Measurements from ENCODE around the gene PRSS57. TPM values are rescaled to one million over a fixed set of nuclear protein-coding genes. Genes with fewer than 3 reads are reported as not detected.

Gene PRSS57
- total RNA-seq, 4 donors from 2014 or later: not detected

DNA sequence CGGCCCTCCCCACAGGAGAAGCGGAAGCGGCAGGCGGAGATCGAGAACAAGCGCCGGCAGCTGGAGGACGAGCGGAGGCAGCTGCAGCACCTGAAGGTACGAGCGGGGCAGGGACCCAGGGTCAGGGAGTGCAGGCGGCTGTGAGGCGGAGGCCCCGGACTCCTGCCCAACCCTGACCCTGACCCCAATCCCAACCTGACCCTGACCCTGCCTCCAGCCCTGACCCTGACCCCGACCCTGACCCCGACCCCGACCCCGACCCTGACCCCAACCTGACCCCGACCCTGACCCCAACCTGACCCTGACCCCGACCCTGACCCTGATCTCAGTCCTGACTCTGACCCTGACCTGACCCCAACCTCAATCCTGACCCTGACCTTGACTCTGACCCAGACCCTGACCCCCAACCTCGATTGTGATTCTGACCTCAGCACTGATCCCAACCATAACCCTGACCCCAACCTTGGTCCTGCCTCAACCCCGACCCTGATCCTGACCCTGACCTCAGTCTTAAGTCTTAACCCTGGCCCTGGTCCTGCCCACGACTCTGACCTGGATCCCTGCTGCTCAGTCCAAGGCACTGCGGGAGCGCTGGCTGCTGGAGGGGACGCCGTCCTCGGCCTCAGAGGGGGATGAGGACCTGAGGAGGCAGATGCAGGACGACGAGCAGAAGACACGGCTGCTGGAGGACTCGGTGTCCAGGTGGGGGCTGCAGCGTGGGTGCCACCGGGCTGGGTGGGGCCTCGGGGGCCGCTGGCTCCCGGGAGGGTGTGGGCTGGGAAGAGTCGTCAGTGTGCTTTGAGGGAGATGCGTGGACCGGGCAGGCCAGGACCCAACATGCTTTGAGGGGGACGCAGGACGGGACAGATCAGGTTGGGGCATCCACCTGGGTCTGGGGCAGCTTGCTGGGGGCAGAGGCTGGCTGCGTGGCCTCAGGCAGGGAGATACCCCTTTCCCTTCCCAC lies 32.0 kb upstream of the PRSS57 start:
- 74 to 80% methylated on average over 32 to 41 of the region's 43 CpGs for WGBS, 2 donors

DNA sequence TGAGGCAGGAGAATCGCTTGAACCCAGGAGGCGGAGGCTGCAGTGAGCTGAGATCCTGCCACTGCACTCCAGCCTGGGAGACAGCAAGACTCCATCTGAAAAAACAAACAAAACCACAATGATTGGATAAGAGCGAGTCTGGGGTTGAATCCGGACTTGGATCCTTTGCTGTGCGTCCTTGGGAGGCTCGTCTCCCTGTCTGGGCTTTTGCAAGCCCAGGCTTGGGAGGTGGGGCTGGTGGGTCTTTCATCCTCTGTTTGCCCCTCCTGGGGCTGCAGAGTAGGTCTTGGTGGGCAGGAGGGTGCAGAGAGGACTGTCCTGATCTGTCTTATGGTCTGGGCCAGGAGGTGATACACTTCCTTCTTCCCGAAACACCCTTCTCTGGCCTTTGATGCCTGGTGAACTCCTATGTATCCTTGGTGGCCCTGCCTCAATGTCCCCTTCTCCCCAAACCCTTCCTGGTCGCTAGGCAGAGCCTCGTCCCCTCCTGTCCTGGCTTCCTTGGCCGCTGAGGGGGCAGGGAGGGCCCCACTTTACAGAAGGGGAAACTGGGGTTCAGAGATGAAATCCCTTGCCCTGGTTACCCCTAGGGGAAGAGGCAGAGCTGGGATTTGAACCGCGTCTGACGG lies 30.3 kb upstream of the PRSS57 start:
- Histone ChIP-seq H3K27ac (no peak overlapping the region), H3K9me3 (no peaks in the 10 kb centered on the region), H3K4me1 (peaks cover 0 to 36% (median 6%) of the 10 kb centered on the region in 4 donors), H3K36me3 (peaks cover 0 to 41% (median 0%) of the 10 kb centered on the region in 3 donors), H3K27me3 (no peaks in the 10 kb centered on the region), H3K4me3 (no peak overlapping the region)
- WGBS, 2 donors: 83 to 87% methylated on average over 10 to 13 of the region's 13 CpGs
- TF ChIP-seq, protein P1, sequence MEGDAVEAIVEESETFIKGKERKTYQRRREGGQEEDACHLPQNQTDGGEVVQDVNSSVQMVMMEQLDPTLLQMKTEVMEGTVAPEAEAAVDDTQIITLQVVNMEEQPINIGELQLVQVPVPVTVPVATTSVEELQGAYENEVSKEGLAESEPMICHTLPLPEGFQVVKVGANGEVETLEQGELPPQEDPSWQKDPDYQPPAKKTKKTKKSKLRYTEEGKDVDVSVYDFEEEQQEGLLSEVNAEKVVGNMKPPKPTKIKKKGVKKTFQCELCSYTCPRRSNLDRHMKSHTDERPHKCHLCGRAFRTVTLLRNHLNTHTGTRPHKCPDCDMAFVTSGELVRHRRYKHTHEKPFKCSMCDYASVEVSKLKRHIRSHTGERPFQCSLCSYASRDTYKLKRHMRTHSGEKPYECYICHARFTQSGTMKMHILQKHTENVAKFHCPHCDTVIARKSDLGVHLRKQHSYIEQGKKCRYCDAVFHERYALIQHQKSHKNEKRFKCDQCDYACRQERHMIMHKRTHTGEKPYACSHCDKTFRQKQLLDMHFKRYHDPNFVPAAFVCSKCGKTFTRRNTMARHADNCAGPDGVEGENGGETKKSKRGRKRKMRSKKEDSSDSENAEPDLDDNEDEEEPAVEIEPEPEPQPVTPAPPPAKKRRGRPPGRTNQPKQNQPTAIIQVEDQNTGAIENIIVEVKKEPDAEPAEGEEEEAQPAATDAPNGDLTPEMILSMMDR (IDR thresholded peaks at IDR 0.05): no peak
- no peak for TF ChIP-seq POLR2A (IDR thresholded peaks at IDR 0.05)
- no peak for TF ChIP-seq EP300 (IDR thresholded peaks at IDR 0.05)
- no peak for DNase-seq (ENCODE audit: low spot score in 2 of 2)

More for the DNA sequence above, 32.0 kb upstream of the PRSS57 start:
- Histone ChIP-seq H3K9me3 (no peaks in the 10 kb centered on the region), H3K4me3 (no peak overlapping the region), H3K27me3 (no peaks in the 10 kb centered on the region), H3K36me3 (peaks cover 0 to 58% (median 0%) of the 10 kb centered on the region in 3 donors), H3K27ac (peak overlapping the region; percentile 2 to 78 (median 44)), H3K4me1 (peaks cover 0 to 24% (median 4%) of the 10 kb centered on the region in 4 donors)
- no peak for TF ChIP-seq POLR2A (IDR thresholded peaks at IDR 0.05)
- no peak for TF ChIP-seq EP300 (IDR thresholded peaks at IDR 0.05)
- TF ChIP-seq, protein P1 (IDR thresholded peaks at IDR 0.05): no peak
- no peak for DNase-seq (ENCODE audit: low spot score in 2 of 2)

GRCh38 chr19:723714-724113 lies 28.5 kb upstream of the PRSS57 start:
- WGBS, 2 donors: 84 to 91% methylated on average over 18 of the region's 18 CpGs
- DNase-seq (ENCODE audit: low spot score in 2 of 2): no peak
- H3K36me3 ChIP-seq: peaks cover 0 to 23% (median 0%) of the 10 kb centered on the region in 3 donors
- H3K27me3 ChIP-seq: no peaks in the 10 kb centered on the region
- TF ChIP-seq, protein P1 (IDR thresholded peaks at IDR 0.05): no peak
- TF ChIP-seq EP300 (IDR thresholded peaks at IDR 0.05) (no peak), POLR2A (IDR thresholded peaks at IDR 0.05) (no peak)
- peak overlapping the region in 1 of 4 donors; percentile 73 for H3K27ac ChIP-seq
- H3K9me3 ChIP-seq: no peaks in the 10 kb centered on the region
- H3K4me3 ChIP-seq: no peak overlapping the region
- H3K4me1 ChIP-seq: peaks cover 4 to 54% (median 19%) of the 10 kb centered on the region in 4 donors

- Histone ChIP-seq H3K36me3 (peaks cover 0 to 21% (median 0%) of the 10 kb centered on the region in 3 donors), H3K4me1 (peaks cover 4 to 59% (median 23%) of the 10 kb centered on the region in 4 donors), H3K27me3 (no peaks in the 10 kb centered on the region), H3K27ac (peak overlapping the region in 3 of 4 donors; percentile 40 to 73 (median 56)), H3K9me3 (no peaks in the 10 kb centered on the region), H3K4me3 (no peak overlapping the region)
- TF ChIP-seq EP300 (IDR thresholded peaks at IDR 0.05): no peak
- no peak for TF ChIP-seq POLR2A (IDR thresholded peaks at IDR 0.05)
- TF ChIP-seq, protein P1 (IDR thresholded peaks at IDR 0.05): no peak
- no peak for DNase-seq (ENCODE audit: low spot score in 2 of 2)
- WGBS, 2 donors: 47 to 63% methylated on average over 10 to 13 of the region's 13 CpGs
Observed at GRCh38 chr19:723247-723646, 28.0 kb upstream of the PRSS57 start.

Data from tibial nerve (tissue), 4 donors.